HG03280 (cell line): ENCODE measurements around the gene MPP2.

Source experiments
- ATAC-seq: cut with Tn5 transposase; IDR thresholded peaks from one replicate; pipeline ENCODE4 v1.9.1; 2021; ENCODE audit warnings: mild to moderate bottlenecking, moderate library complexity; ENCODE audit not compliant: unreplicated experiment

The MPP2 gene

GRCh38 chr17:43825567-43825966, 81.8 kb downstream of the MPP2 start:
- ATAC-seq: no peak
